Mucosa of descending colon (tissue), 3 donors: Measurements from ENCODE around the gene SIMC1. TPM values are rescaled to one million over a fixed set of nuclear protein-coding genes. Genes with fewer than 3 reads are reported as not detected.

Source experiments
- ATAC-seq: fragments of 200-7000 bp; cut with Tn5 transposase; one replicate; pipeline ENCODE4 v1.9.1; 2020; ENCODE audit warnings: mild to moderate bottlenecking, moderate library complexity
- DNase-seq, 3 donors: peaks; one replicate each; pipeline ENCODE4 v3.0.0-alpha.2; 2020
- H3K36me3 ChIP-seq: fragments of 200-600 bp; one replicate; pipeline ENCODE4 v1.8.0; 2021; ENCODE audit warnings: low read depth, mild to moderate bottlenecking
- H3K4me1 ChIP-seq: fragments of 200-600 bp; one replicate; pipeline ENCODE4 v1.8.0; 2021; ENCODE audit warnings: low read depth, mild to moderate bottlenecking
- H3K4me3 ChIP-seq: fragments of 200-600 bp; one replicate; pipeline ENCODE4 v1.8.0; 2021; ENCODE audit warnings: mild to moderate bottlenecking
- H3K9me3 ChIP-seq: fragments of 200-600 bp; one replicate; pipeline ENCODE4 v1.8.0; 2021; ENCODE audit warnings: mild to moderate bottlenecking
- intact Hi-C, 2 donors: fragments of 100-400 bp; cut with DNase I in 1 of 2; cut with micrococcal nuclease in 1 of 2; formaldehyde crosslinking; loops; one replicate each; pipeline versions ENCODE4 v1.11.0 to v1.11.1; 2022; cut with DNase I, micrococcal nuclease
- total RNA-seq, 3 donors: library from RNA; stranded (reverse); fragmentation: NEBNext Ultra II Directional in 2 of 3; extraction: Animal tissue kit (Norgen Biotek cat#: 25700) in 2 of 3; gene quantifications; one replicate each; pipeline versions ENCODE4 v1.2.1 to v1.2.4, GENCODE V29; 2021 to 2023
- TF ChIP-seq, protein P1 (sequence below): fragments of 200-600 bp; IDR thresholded peaks from one replicate; pipeline ENCODE4 v1.8.0; 2022; ENCODE audit warnings: antibody characterized with exemption, mild to moderate bottlenecking
- donor health status: DM: no; HTN: no; CAD: no; lungs with moderate emphysema.
- donor health status: DM: no; HTN: no; CAD: no.
- donor health status: DM: no; HTN: yes; CAD: no.

Gene SIMC1
- total RNA-seq, 3 donors from 2014 or later, result 22.5 to 26.7 (median 26.0) TPM

DNA sequence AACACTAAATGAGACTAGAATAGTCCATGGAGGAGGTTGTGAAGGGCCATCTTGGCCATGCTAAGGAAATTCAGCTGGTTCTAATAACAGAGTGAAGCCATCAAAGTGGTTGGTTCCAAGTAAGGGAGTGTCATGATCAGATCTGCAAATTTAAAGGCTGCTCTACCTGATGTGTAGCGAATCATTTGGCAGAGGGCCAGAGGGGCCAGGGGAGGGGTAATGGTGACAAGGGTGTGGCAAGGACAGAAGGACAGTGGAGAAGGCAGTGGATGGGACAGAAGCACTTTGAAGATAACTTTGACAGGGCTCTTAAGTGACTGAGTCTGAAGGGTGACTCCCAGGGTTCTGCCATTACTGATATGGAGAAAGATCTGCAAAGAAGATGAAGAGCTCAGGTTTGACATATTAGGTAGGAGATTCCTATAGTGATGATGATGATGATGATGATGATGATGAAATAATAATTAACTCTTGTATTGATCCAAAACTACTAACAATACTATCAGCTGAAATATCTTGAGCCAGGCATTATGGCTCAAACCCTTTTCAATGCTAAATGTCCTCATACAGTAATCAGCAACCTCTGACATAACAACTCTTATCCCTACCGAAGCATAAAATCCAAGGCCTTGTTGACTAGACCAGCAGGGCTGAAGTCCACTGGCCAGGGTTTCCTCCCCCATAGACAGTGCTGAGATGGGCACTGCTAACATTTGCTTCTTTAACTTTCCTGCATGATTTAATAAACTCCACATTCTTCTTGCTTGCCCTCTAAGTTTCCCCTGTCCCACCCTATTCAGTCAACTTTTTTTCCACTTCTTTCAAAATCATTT, 103.3 kb downstream of the SIMC1 start:
- peaks cover 2% of the 10 kb centered on the region for H3K36me3 ChIP-seq

DNA sequence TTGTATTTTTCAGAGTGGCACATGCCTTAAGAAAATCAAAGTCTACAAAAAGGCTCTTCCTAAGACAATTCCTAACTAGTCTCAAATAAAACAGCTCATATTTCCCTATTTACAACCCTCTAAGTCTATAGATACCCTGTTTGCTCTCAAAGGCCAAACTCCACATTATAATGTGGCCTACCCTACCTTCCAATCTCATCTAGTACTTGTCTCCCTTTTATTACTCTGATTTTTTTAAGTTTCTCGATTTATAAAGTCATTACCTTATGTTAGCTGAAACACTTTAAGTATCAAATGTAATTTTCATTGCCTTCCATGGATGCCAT, 103.9 kb downstream of the SIMC1 start:
- Histone ChIP-seq H3K9me3 (no peaks in the 10 kb centered on the region), H3K4me1 (no peaks in the 10 kb centered on the region), H3K4me3 (no peak overlapping the region), H3K36me3 (peaks cover 5% of the 10 kb centered on the region)
- intact Hi-C loops, result no loop called here
- no peak for ATAC-seq
- TF ChIP-seq, protein P1, sequence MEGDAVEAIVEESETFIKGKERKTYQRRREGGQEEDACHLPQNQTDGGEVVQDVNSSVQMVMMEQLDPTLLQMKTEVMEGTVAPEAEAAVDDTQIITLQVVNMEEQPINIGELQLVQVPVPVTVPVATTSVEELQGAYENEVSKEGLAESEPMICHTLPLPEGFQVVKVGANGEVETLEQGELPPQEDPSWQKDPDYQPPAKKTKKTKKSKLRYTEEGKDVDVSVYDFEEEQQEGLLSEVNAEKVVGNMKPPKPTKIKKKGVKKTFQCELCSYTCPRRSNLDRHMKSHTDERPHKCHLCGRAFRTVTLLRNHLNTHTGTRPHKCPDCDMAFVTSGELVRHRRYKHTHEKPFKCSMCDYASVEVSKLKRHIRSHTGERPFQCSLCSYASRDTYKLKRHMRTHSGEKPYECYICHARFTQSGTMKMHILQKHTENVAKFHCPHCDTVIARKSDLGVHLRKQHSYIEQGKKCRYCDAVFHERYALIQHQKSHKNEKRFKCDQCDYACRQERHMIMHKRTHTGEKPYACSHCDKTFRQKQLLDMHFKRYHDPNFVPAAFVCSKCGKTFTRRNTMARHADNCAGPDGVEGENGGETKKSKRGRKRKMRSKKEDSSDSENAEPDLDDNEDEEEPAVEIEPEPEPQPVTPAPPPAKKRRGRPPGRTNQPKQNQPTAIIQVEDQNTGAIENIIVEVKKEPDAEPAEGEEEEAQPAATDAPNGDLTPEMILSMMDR, result no peak
- no peak for DNase-seq

More for the DNA sequence above, 103.3 kb downstream of the SIMC1 start:
- H3K4me1 ChIP-seq, result no peaks in the 10 kb centered on the region
- H3K9me3 ChIP-seq, result no peaks in the 10 kb centered on the region
- no peak for DNase-seq
- ATAC-seq, result no peak
- TF ChIP-seq, protein P1, result no peak
- H3K4me3 ChIP-seq, result no peak overlapping the region
- intact Hi-C loops, result no loop called here

DNA sequence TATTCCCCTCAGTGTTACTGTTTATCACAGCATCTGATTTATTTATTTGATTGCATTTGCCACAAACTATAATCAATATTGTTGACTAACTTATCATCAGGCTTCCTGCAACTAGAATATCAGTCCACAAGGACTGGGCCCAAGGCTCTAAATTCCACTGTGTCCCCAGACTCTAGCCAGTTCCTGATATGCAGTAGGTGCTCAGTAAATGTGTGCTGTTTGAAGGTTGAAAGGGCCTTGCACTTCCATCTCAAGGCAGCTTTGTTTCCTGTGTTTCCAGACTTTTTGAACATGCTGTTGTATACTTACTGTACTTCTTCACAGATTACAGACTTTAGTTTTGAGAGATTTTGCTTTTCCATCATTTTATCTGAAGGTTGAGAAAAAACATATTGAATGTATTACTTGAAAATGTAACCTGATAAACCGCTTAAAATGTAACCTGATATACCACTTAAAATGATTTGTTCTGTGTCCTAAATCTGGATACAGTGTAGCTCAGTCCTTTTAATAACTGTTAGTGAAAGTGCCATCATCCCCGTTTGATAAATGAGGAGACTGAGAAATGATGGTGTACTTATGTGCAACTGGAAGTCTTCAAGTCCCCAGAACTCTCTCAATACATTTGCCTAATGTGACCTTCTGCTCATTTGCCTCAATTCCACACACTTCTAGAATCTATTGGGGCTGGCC, 104.7 kb downstream of the SIMC1 start:
- H3K36me3 ChIP-seq, result peaks cover 9% of the 10 kb centered on the region
- intact Hi-C loops, result no loop called here
- H3K4me1 ChIP-seq, result no peaks in the 10 kb centered on the region
- H3K9me3 ChIP-seq, result no peaks in the 10 kb centered on the region
- ATAC-seq (no peak), DNase-seq (no peak)
- no peak overlapping the region for H3K4me3 ChIP-seq
- TF ChIP-seq, protein P1, result no peak

DNA sequence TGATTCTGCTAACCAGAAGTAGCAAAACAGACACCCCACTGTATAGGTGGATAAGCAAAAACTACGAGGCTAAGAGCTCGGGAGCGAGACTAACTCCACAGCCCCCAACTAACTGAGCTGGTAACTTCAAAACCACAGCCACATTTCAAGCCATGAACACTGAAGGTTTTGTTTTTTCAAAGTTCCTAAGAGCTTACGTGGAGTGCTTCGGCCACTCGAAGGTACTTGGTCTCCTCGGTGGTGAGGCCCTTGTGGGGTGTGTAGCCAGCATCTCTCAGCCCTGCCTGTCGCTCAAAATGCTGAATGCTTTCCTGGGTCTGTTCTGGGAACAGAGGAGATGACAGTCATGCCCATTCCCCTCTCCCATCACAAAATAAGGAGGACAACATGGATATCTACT, 112.2 kb downstream of the SIMC1 start:
- no peaks in the 10 kb centered on the region for H3K4me1 ChIP-seq
- no peaks in the 10 kb centered on the region for H3K9me3 ChIP-seq
- ATAC-seq, result no peak
- no peak for DNase-seq
- intact Hi-C loops, result no loop called here
- H3K36me3 ChIP-seq, result peaks cover 13% of the 10 kb centered on the region
- TF ChIP-seq, protein P1, result no peak
- no peak overlapping the region for H3K4me3 ChIP-seq

DNA sequence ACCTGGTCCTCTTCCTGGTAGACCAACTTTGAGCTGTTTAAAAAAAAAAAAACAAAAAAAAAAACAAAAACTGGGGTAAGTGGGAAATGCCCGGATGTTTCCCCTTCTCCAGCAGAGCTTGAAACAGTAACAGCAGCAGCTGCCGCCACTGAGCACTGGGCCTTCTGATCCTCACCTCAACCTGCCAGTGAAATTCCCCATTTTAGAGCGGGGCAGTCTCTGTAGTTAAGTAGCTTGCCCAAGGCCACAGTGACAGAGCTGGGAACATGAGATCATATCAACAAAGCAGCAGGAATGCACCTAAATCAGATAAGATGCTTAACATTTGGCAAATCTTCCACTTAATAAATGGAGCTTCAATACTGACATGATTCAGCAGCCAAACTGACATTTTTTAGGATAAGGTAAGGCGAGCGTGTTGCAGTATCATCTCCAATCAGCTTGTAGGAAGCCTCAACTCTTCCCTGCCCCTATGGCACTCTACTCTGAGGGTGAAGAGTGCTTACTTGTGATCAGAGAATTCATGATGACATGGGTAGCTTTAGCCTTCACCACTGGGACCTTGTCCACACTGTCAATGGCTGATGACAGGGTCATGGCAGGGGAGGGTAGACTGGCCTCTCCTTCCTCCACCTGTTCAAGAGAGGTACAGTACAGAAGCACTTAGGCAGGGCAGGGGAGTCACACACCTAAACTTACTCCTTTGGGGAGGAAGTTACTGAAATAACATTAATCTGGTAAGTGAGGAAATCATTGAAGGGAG, 114.1 kb downstream of the SIMC1 start:
- ATAC-seq, result no peak
- TF ChIP-seq, protein P1, result no peak

More for the DNA sequence above, 114.1 kb downstream of the SIMC1 start:
- intact Hi-C loops, result no loop called here
- Histone ChIP-seq H3K4me3 (no peak overlapping the region), H3K4me1 (no peaks in the 10 kb centered on the region), H3K36me3 (peaks cover 6% of the 10 kb centered on the region), H3K9me3 (no peaks in the 10 kb centered on the region)
- DNase-seq, result no peak
